ENCODE results near the gene OMP. TPM values are rescaled to one million over a fixed set of nuclear protein-coding genes. Genes with fewer than 3 reads are reported as not detected.

OMP gene
- total RNA-seq, 1 experiment from 2014 or later = not detected

DNA sequence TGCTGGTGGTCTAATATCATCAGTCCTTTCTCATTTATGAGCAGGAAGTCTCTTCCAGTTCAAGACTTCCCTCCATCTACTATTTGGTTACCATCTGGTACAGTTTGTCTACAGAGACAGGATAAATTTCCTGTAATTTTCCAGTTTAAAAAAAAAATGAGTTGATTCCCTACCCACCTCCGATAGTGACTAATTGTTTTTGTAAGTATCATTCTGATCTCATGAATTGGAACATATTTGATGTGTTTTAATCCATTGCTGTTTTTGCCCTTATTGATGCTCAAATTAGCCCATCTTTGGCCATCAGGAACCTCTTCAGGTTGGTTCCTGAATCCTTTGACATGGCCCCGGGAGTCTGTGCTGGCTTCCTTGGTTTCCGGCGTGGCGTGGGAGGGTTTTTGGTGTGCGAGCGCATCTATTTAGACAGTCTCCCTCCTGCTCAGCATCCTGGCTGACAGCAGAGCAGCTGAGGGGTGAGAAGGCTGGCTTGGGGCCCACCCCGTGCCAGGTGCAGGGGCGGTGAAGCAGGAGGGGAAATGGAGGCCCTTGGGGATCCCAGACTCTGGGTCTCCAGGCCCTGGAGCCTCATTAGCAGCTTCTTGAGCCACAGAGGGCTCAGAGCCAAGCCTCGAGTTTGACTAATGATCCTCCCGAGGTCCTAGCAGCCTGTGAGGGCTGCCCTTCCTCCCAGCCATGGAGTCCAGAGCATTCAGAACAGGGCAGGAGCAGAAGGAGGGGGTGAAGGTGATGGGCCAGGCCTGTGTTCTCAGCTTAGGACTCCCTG, 6.8 kb downstream of the OMP start:
- peaks cover 12% of the 10 kb centered on the region for H3K4me1 Mint-ChIP-seq
- POLR2A ChIA-PET = no interaction called here
- no peaks in the 10 kb centered on the region for H3K36me3 Mint-ChIP-seq
- DNase-seq (ENCODE audit: low spot score) = no peak
- CTCF ChIA-PET = interaction anchor here (1.3 kb wide), 1 partner anchor 18 kb away, joined by 4 read pairs; no protein-coding TSS in a partner anchor
- no peaks in the 10 kb centered on the region for H3K27me3 Mint-ChIP-seq (ENCODE audit: low read depth)
- TF ChIP-seq SMAD4 (CRISPR knock-in tag; IDR thresholded peaks at IDR 0.05) (no peak), JAZF1 (CRISPR knock-in tag; IDR thresholded peaks at IDR 0.05) (no peak), TCF7 (CRISPR knock-in tag; IDR thresholded peaks at IDR 0.05; ENCODE audit: low read depth) (no peak), JUN (CRISPR knock-in tag; IDR thresholded peaks at IDR 0.05) (no peak), ZNF138 (CRISPR knock-in tag; conservative IDR thresholded peaks at IDR 0.05) (no peak), ATF6 (CRISPR knock-in tag; IDR thresholded peaks at IDR 0.05) (no peak), ELF4 (CRISPR knock-in tag; IDR thresholded peaks at IDR 0.05; ENCODE audit: low read depth) (no peak)
- TF ChIP-seq, protein P1, sequence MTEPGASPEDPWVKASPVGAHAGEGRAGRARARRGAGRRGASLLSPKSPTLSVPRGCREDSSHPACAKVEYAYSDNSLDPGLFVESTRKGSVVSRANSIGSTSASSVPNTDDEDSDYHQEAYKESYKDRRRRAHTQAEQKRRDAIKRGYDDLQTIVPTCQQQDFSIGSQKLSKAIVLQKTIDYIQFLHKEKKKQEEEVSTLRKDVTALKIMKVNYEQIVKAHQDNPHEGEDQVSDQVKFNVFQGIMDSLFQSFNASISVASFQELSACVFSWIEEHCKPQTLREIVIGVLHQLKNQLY (CRISPR knock-in tag; IDR thresholded peaks at IDR 0.05) = no peak
- TF ChIP-seq, protein P2, sequence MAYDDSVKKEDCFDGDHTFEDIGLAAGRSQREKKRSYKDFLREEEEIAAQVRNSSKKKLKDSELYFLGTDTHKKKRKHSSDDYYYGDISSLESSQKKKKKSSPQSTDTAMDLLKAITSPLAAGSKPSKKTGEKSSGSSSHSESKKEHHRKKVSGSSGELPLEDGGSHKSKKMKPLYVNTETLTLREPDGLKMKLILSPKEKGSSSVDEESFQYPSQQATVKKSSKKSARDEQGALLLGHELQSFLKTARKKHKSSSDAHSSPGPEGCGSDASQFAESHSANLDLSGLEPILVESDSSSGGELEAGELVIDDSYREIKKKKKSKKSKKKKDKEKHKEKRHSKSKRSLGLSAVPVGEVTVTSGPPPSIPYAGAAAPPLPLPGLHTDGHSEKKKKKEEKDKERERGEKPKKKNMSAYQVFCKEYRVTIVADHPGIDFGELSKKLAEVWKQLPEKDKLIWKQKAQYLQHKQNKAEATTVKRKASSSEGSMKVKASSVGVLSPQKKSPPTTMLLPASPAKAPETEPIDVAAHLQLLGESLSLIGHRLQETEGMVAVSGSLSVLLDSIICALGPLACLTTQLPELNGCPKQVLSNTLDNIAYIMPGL (CRISPR knock-in tag; IDR thresholded peaks at IDR 0.05) = no peak
- TF ChIP-seq, protein P3, sequence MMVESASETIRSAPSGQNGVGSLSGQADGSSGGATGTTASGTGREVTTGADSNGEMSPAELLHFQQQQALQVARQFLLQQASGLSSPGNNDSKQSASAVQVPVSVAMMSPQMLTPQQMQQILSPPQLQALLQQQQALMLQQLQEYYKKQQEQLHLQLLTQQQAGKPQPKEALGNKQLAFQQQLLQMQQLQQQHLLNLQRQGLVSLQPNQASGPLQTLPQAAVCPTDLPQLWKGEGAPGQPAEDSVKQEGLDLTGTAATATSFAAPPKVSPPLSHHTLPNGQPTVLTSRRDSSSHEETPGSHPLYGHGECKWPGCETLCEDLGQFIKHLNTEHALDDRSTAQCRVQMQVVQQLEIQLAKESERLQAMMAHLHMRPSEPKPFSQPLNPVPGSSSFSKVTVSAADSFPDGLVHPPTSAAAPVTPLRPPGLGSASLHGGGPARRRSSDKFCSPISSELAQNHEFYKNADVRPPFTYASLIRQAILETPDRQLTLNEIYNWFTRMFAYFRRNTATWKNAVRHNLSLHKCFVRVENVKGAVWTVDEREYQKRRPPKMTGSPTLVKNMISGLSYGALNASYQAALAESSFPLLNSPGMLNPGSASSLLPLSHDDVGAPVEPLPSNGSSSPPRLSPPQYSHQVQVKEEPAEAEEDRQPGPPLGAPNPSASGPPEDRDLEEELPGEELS (CRISPR knock-in tag; IDR thresholded peaks at IDR 0.05) = no peak
- no peak for ATAC-seq
- no peaks in the 10 kb centered on the region for H3K9me3 Mint-ChIP-seq
- no peak overlapping the region for H3K27ac Mint-ChIP-seq
- no peak overlapping the region for H3K4me3 Mint-ChIP-seq

DNA sequence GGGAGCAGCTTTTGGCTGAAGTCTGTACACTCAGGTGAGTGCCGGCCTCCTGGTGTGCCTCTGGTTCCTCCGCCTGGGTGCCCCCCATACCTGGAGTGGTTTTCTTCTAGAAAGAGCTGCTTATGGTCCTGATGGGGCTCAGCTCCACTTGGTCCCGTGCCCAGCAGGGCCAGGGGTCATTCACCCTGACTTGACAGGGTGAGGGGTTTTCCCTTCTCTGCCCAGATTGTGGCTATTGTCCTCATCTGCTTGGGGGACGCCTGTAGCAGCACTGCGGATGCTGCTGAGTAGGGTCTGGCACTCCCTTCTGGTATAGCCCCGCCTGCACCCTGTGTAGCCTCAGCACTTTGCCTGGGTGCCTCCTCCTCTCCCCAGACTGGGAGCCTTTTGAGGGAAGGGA, 8.2 kb downstream of the OMP start:
- ChIA-PET CTCF (interaction anchor here (1.0 to 8.2 kb wide), 6 partner anchors 10 to 138 kb away, joined by 4 to 86 read pairs (median 9); partner anchors contain the start of gene MYO7A), POLR2A (no interaction called here)
- no peaks in the 10 kb centered on the region for H3K9me3 Mint-ChIP-seq
- H3K4me1 Mint-ChIP-seq = peaks cover 12% of the 10 kb centered on the region
- no peaks in the 10 kb centered on the region for H3K36me3 Mint-ChIP-seq
- H3K27me3 Mint-ChIP-seq (ENCODE audit: low read depth) = no peaks in the 10 kb centered on the region
- H3K27ac Mint-ChIP-seq = no peak overlapping the region
- no peak for ATAC-seq
- H3K4me3 Mint-ChIP-seq = no peak overlapping the region
- no peak for DNase-seq (ENCODE audit: low spot score)
- no peak for TF ChIP-seq ZNF121 (CRISPR knock-in tag; IDR thresholded peaks at IDR 0.05)
- no peak for TF ChIP-seq TEAD4 (CRISPR knock-in tag; IDR thresholded peaks at IDR 0.05)
- no peak for TF ChIP-seq ZNF512 (CRISPR knock-in tag; IDR thresholded peaks at IDR 0.05; ENCODE audit: borderline replicate concordance)
- TF ChIP-seq OVOL2 (CRISPR knock-in tag; IDR thresholded peaks at IDR 0.05; ENCODE audit: borderline replicate concordance) = no peak
- no peak for TF ChIP-seq MXD4 (CRISPR knock-in tag; IDR thresholded peaks at IDR 0.05; ENCODE audit: borderline replicate concordance)
- TF ChIP-seq, protein P4, sequence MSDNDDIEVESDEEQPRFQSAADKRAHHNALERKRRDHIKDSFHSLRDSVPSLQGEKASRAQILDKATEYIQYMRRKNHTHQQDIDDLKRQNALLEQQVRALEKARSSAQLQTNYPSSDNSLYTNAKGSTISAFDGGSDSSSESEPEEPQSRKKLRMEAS (CRISPR knock-in tag; IDR thresholded peaks at IDR 0.05) = no peak
- no peak for TF ChIP-seq ELF4 (CRISPR knock-in tag; IDR thresholded peaks at IDR 0.05; ENCODE audit: low read depth)
- TF ChIP-seq ESRRA (CRISPR knock-in tag; IDR thresholded peaks at IDR 0.05; ENCODE audit: borderline replicate concordance) = no peak
- TF ChIP-seq EMX1 (CRISPR knock-in tag; IDR thresholded peaks at IDR 0.05) = no peak
- TF ChIP-seq, protein P2 (CRISPR knock-in tag; IDR thresholded peaks at IDR 0.05) = no peak
- TF ChIP-seq, protein P5, sequence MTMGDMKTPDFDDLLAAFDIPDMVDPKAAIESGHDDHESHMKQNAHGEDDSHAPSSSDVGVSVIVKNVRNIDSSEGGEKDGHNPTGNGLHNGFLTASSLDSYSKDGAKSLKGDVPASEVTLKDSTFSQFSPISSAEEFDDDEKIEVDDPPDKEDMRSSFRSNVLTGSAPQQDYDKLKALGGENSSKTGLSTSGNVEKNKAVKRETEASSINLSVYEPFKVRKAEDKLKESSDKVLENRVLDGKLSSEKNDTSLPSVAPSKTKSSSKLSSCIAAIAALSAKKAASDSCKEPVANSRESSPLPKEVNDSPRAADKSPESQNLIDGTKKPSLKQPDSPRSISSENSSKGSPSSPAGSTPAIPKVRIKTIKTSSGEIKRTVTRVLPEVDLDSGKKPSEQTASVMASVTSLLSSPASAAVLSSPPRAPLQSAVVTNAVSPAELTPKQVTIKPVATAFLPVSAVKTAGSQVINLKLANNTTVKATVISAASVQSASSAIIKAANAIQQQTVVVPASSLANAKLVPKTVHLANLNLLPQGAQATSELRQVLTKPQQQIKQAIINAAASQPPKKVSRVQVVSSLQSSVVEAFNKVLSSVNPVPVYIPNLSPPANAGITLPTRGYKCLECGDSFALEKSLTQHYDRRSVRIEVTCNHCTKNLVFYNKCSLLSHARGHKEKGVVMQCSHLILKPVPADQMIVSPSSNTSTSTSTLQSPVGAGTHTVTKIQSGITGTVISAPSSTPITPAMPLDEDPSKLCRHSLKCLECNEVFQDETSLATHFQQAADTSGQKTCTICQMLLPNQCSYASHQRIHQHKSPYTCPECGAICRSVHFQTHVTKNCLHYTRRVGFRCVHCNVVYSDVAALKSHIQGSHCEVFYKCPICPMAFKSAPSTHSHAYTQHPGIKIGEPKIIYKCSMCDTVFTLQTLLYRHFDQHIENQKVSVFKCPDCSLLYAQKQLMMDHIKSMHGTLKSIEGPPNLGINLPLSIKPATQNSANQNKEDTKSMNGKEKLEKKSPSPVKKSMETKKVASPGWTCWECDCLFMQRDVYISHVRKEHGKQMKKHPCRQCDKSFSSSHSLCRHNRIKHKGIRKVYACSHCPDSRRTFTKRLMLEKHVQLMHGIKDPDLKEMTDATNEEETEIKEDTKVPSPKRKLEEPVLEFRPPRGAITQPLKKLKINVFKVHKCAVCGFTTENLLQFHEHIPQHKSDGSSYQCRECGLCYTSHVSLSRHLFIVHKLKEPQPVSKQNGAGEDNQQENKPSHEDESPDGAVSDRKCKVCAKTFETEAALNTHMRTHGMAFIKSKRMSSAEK (CRISPR knock-in tag; IDR thresholded peaks at IDR 0.05; ENCODE audit: borderline replicate concordance) = no peak
